GM12892 (cell line): Measurements from ENCODE around the gene DTYMK.

Experiments
- POLR2A ChIP-seq: IDR thresholded peaks from 2 replicates; pipeline ENCODE4 v1.6.1; 2011; ENCODE audit warnings: low read depth, low read length, control low read depth
- POLR2AphosphoS5 ChIP-seq: IDR thresholded peaks from 2 replicates; pipeline ENCODE4 v1.6.1; 2011; ENCODE audit warnings: low read depth, low read length, control low read depth

DNA sequence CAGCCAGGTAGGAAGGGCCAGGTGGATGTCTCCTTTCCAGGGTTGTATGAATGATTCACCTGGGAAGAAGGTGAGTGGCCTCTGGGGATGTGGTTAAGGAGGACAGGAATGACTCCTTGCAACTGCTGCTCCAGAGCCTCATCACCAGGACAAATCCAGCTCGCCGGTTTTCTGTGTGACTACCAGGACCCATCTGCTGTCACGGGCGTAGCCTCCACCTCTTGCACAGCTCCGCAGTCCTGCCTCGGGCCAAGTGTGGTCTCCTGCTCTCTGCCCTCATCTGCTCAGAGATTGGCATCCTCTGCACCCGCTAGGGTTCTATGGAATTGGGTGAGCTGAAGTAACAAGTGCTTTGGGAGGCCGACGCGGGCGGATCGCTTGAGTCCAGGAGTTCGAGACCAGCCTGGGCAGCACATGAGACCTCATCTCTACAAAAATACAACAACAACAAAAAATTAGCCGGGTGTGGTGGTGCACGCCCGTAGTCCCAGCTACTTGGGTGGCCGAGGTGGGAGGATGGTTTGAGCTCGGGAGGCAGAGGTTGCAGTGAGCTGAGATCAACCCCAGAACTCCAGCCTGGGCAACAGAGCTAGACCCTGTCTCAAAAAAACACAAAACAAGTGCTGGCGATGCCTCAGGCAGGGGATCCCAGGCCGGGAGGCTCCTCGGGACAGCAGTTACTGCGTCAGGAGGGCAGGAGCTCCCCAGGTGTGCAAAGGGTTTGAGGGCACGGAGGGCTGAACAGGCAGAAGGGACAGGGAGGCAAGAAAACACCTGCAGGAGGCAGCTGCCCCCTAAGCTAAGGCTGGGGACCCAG is 47.0 kb upstream of the DTYMK start:
- TF ChIP-seq POLR2AphosphoS5 (no peak), POLR2A (no peak)
